Stimulated activated CD8-positive, alpha-beta memory T cell treated with anti-CD3 and anti-CD28 coated beads, Interleukin-15, amount 100 ng/mL, for 4 hours (primary cell): Measurements from ENCODE around the gene EP300.
A peak's percentile ranks its signal among the peaks of the same experiment; 100 is the strongest.

Experiments
- DNase-seq, 2 donors: peaks; one replicate each; pipeline ENCODE4 v3.0.0-alpha.2; 2020; ENCODE audit warnings: low read depth in 2 of 2

Gene EP300

GRCh38 chr22:41204992-41205900, 112.9 kb downstream of the EP300 start, which contains the start of gene L3MBTL2:
TSS of gene L3MBTL2 (plus strand) at chr22:41205312. CDS start at chr22:41205363, 51 bp downstream.
- peak; percentile 94 to 98 for DNase-seq

- DNase-seq: no peak
These were observed 114.3 kb downstream of the EP300 start for GRCh38 chr22:41206719-41207118.

- no peak for DNase-seq
These were observed 123.0 kb downstream of the EP300 start for GRCh38 chr22:41215409-41215808.

- DNase-seq: no peak
These were observed 123.5 kb downstream of the EP300 start for GRCh38 chr22:41215926-41216325.

DNA sequence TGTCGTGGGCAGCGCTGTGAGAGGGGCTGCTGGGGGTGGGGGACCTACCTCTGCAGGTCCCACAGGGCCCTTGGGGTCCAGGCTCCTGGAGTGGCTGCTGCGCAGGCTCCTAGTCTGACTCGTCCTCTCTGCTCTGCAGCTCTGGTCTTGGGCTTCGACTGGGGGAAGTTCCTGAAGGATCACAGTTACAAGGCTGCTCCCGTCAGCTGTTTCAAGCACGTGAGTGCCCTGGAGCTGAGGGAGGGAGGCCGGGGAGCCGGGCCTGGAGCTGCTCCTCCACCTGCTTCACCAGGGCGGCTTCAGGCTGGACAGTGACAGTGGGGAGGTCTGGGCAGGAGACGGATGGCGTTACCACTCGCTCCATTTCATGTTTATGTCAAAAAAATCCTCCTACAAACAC, 124.6 kb downstream of the EP300 start:
- no peak for DNase-seq

DNA sequence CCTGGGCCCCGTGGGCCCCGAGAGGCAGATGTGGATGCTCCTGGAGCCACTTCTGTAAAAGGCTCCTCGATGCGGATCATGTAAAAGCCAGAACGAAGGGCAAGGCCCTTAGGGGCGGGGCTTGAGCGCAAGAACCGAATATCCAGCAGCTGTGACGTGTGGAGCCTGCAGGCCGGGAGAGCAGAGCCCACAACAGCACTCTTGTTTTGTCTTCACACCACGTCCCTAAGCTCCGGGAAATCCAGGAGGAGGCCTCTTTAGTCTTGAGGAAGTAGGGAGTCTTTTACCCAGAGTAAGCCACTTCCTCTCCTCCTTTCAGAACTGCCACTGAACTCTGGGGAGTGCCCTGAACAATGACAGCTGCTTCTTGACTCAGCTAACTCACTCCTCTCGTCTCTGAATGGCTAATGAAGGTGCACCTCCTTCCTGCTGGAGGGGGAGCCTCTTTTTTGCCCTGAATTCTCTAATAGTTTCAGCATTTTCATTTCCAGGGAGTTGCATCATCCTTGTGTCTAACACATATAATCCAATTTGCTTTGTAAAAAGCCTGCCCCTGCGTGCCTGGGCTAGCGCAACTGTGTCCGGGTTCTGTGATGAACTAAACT, 125.3 kb downstream of the EP300 start:
- DNase-seq: no peak

DNA sequence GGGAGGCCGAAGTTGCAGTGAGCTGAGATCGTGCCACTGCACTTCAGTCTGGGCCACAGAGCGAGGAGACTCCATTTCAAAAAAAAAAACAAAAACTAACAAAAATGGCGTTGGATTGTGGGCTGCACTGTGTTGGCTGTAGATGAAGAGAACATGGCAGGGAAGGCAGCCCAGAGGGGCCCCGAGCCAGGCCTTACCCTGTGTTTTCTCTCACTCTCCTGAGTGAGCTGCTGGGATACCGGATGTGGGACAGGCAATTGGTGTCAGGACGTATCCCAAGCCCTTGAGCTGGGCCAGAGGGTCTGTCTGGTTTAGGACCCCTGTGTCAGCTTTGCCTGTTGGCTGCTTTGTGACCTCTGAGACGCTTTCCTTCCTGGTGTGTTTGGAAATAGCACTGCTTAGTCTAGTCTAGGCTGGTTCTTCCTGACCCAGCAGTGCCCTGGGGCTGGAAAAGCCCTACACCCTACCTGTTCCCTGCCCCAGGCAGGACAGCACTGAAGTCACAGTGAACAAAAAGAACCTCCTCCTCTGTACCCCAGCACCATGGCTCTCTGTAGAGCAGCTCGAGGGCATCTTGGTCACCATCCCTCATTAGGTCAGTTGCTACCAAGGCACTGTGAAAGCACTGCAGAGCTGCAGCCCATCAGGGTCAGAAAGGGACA, 130.6 kb downstream of the EP300 start:
- DNase-seq: no peak

- DNase-seq: no peak
These were observed 131.1 kb downstream of the EP300 start for GRCh38 chr22:41223535-41223934.

- no peak for DNase-seq
These were observed 134.6 kb downstream of the EP300 start for GRCh38 chr22:41226723-41227655.

GRCh38 chr22:41229215-41229614, 136.8 kb downstream of the EP300 start:
- no peak for DNase-seq
